GM19468 (cell line): Measurements from ENCODE around the gene MAT2A.

Experiments
- ATAC-seq: cut with Tn5 transposase; IDR thresholded peaks from one replicate; pipeline ENCODE4 v1.9.1; 2021; ENCODE audit warnings: mild to moderate bottlenecking, moderate library complexity, moderate number of reproducible peaks; ENCODE audit not compliant: unreplicated experiment; ENCODE audit errors: extremely low read depth

MAT2A gene

GRCh38 chr2:85538507-85539360 is at the start of gene MAT2A:
Gene MAT2A, plus strand, starts transcription at chr2:85539168. Its CDS starts 120 bp downstream, at chr2:85539288.
- ATAC-seq, result peak; percentile 58

GRCh38 chr2:85490861-85491755 is 47.9 kb upstream of the MAT2A start:
- no peak for ATAC-seq

GRCh38 chr2:85496436-85496835 is 42.5 kb upstream of the MAT2A start:
- no peak for ATAC-seq

DNA sequence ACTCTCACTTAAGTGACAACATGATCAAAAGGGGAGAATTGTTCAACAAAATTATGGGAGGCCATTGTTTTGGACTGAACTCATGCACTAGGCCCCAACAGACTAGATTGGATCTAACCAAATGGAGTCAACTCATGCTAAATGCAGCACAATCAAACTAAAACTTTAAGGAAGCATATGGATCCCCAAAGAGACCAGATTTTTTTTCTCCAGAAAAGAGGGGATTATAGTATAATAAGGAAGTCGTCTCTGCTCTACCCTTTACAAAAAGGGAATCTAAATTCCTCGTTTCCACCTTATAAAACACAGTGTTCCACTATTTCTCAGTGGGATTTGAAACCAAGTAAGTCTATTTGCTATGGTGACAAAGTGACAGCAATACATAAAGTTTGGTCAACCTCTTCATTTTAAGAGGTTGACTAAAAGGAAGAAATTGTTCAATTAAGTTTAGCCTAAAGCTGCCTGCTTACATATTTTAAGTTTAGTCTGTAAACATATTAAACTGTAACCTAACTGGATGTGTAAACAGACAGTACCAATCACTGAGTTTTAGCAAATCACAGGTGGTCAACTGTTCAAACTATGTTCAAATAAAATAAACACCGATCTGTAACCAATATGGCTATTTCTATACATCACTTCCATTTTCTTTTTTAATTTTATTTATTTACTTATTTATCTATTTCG is 40.9 kb upstream of the MAT2A start:
- ATAC-seq, result no peak

DNA sequence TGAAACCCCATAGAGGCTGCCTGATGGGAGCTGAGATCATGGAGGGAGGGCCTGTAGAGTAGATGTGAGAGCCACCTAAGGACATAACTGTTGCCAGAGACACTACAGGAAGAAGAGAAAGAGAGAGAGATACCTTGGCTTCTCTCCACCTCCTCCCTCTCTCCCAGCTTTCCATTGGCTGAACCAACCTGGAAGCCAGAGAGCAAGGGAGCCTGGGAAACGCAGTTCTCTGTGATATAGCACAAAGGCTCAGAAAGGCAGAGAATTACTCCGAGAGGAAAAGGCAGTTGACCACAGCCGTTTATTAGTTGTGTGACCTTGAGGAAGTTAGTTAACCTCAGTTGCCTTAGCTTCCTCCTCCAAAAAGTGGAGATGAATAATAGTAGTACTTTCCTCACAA is 37.7 kb upstream of the MAT2A start:
- no peak for ATAC-seq

GRCh38 chr2:85502720-85503119 is 36.2 kb upstream of the MAT2A start:
- no peak for ATAC-seq

DNA sequence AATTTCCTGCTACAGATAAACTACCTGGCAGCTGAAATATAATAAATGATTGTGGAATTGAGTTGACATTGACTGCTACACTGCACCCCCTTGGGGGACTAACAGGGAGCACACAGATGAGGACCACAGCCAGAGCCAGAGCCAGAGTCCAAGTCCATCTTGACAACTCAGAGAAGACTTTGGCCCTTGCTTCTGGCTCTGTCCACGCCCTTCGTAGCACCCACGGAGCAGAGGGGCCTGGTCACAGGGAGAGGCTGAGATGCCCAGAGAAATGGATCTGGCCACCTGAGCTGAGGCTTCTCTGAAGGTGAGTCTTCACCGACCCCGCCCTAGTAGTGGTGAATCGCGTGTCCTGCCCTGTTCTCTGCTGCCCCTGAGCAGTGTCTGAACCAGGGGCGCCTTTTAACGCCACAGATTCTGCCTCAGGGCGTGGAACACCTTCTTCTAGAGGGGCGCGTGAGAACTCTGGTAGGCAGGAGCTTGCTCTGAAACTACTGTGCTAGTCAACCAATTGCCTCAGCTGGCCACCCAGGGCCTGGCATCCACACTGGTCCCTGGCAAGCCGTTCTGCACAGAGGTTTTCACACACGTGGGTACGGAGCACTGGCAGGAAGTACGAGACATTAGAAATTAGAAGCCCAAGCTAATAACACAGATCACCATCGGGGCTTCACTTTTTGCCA is 35.7 kb upstream of the MAT2A start:
- ATAC-seq, result no peak

GRCh38 chr2:85503851-85504777 is 34.9 kb upstream of the MAT2A start:
- no peak for ATAC-seq

DNA sequence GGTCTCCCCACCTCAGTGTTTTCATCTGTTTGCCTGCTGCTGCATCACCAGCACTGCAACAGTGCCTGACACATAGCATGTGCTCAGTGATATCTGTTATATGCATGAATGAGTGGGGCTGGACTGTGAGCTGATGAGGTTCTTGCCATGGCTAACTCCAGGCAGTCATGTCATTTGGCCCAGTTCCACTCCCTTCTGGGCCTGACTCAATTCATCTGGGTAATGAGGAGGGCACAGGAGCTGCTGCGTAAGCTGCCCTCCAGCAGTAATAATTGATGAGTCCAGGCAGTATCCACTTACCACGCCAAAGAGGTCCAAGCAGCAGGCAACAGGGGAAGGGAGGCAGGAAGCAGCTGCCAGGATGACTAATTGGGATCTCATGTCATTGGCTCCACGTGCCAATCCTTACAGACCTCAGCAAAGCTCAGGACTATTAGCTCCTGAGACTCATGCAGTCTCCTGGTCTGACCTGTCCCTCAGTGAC is 34.1 kb upstream of the MAT2A start:
- ATAC-seq, result no peak

DNA sequence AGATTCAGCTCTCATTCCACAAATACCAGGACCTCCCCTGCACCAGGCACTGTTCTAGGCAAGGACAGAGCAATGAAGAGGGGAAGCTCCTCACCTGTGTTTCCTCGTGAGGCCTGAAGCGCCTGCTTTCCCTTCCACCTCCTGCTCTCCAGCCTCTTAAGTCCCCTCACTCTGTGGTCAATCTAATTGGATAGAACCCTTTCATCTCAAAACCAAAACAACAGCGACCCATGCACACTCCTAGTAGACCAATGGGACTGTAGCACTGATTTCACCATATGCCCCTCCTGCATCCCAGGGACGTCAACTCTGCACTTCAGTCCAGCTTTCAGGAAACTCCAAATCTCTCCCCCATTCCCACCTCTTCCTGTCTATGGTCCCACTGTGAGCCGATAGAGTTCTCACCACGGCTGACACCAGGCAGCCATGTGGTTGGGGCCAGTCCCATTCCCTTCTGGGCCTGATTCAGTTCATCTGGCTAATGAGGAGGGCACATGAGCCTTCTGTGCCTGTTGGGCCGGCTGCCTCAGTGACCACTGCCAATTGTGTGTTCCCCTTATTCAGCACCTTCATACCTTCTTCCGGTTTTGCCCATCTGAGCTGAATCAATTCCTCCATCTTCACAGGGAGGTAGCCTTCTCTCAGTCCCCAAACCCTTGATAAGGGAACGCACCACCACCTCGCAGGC is 33.3 kb upstream of the MAT2A start:
- no peak for ATAC-seq

GRCh38 chr2:85506768-85507181 is 32.2 kb upstream of the MAT2A start:
- ATAC-seq, result no peak

GRCh38 chr2:85511008-85511811 is 27.8 kb upstream of the MAT2A start:
- no peak for ATAC-seq

GRCh38 chr2:85514323-85514722 is 24.6 kb upstream of the MAT2A start:
- ATAC-seq, result no peak

- ATAC-seq, result no peak
Observed at GRCh38 chr2:85516653-85517389, 22.1 kb upstream of the MAT2A start.

GRCh38 chr2:85522090-85522647 is 16.8 kb upstream of the MAT2A start:
- ATAC-seq, result no peak

DNA sequence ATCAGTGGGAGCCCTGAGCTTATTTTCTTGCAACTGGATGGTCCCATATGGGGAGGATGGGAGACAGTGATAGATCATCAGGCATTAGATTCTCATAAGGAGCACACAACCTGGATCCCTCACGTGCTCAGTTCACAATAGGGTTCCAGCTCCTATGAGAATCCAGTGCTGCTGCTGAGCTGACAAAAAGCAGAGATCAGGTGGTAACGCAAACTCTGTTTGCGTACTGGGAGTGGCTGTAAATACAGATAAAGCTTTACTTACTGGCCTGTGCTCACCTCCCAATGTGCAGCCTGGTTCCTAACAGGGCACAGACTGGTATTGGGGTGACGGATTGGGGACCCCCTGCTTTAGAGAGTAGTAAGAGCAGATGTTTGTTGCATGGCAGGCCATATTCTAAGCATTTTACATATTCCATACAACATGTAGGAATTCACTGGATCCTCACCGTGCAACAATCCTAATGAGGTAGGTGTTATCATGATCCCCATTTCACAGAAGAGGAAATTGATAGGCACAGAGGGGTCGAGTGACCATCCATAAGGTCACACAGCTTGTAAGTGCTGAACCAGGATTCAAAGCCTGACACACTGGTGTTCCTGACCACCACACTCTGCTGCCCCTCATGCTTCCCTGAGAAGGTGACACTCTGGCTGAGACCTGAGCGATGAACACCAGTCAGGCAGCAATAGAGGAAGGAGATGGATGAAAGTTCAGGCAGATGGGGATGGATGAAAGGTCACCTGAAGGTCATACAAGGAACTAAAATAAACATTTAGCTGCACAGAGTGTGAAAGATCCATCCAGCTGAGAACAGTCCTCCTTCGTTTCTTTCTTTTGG is 15.7 kb upstream of the MAT2A start:
- no peak for ATAC-seq
